NCI-H2081 (cell line): ENCODE results near the gene TLCD3B.
"Not testable (repeated sequence)": the region's sequence is repeated elsewhere in the genome, so short reads cannot be mapped to it uniquely, and the experiment has no call there.

Source experiments
- DNase-seq, 2 experiments: peaks; one replicate each; lab custom pipeline; 2025; lab: John Stamatoyannopoulos, UW

Gene TLCD3B

GRCh38 chr16:30060836-30061554, 29.9 kb upstream of the TLCD3B start:
- DNase-seq = no peak

DNA sequence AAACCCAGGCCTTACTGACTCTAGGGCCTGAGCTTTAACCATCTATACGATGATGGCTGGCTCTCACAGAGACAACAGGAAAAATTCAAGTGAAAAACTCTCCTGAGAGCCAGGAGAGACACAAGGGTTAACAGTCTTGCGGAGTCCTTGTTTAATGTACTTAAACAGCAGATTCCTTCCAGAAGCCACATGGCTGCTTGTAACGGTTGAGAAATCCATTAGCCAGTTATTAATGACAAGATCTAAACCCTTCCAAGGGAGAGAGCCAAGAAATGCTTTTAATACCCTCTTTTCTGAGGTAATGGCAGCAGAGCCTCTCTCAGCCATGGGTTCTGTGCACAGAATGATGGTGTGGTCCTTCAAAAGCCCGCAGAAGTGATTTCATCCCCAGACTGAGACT, 29.3 kb upstream of the TLCD3B start:
- no peak for DNase-seq

GRCh38 chr16:30054959-30055553, 24.0 kb upstream of the TLCD3B start:
- no peak for DNase-seq

- no peak for DNase-seq
Measured at GRCh38 chr16:30054451-30054850, 23.4 kb upstream of the TLCD3B start.

- peak in 1 of 2 experiments; percentile 12 for DNase-seq
Measured at GRCh38 chr16:30053376-30054015, 22.4 kb upstream of the TLCD3B start.

DNA sequence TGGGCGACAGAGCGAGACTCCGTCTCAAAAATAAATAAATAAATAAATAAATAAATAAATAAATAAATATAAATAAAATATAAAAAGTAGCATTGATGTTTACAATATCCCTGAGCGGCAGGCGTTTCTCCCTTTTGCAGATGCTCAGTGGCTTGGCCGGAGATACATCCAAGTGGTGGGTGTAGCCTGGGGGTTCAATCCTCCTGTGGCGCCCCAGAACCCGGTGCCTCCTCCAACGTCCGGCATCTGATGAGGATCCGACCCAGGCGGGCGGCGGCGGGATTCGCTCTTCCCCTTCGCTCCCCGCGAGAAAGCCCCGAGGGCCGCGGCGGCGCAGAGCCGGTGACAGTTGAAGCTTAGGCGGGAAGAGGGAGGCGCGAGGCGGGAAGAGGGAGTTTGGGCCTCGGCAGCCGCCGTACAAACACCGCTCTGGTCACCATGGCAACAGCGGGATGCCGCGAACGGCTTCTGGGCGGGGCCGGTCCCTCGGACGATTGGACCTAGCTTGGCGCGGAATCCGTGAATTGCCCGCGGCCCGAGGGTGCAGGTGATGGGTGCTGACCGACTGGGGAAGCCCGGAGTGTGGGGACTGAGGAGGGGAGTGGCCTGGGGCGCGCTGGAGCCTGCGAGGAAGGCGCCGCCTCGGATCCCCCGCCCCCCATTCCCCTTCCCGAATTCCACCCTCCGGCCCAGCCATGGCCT, 21.8 kb upstream of the TLCD3B start:
- peak; percentile 77 to 87 for DNase-seq

DNA sequence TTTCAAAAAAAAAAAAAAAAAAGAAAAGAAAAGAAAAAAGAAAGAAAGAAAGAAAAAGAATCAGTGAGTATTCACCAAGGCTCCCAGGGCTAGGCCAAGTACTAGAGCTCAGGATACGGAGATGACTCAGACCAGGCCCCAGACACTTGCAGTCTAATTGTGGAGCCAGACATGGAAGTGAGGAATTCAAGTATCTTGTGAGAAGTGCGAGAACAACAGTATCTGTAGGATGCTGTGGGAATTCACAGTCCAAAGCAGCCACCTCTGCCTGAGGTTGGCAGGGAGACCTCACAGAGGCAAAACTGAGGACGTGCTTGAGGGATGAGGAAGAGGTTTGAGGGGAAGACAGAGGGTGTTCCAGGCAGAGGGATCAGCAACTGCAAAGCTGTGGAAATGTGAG, 20.4 kb upstream of the TLCD3B start:
- DNase-seq = no peak

DNA sequence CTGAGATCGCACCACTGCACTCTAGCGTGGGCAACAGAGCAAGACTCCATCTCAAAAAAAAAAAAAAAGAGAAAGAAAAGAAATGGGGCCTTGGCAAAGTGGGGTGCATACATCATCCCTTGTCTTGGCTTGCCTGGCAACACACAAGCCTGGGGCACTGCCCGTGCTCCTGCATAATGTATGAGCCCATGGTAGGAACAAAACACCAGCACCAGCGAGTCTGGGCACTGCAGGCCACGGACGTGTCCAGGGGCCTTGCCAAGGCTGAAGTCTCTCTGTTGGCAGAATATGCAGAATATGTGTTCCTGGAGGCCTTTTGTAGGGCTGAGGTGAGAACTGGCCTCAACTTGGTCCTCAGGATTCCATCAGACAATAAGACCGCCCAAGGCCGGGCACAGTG, 18.8 kb upstream of the TLCD3B start:
- DNase-seq = no peak

GRCh38 chr16:30046588-30046987, 15.5 kb upstream of the TLCD3B start:
- DNase-seq = no peak

GRCh38 chr16:30046178-30046577, 15.1 kb upstream of the TLCD3B start:
- no peak for DNase-seq

- DNase-seq = peak in 1 of 2 experiments; percentile 14
Measured at GRCh38 chr16:30041841-30042240, 10.8 kb upstream of the TLCD3B start.

DNA sequence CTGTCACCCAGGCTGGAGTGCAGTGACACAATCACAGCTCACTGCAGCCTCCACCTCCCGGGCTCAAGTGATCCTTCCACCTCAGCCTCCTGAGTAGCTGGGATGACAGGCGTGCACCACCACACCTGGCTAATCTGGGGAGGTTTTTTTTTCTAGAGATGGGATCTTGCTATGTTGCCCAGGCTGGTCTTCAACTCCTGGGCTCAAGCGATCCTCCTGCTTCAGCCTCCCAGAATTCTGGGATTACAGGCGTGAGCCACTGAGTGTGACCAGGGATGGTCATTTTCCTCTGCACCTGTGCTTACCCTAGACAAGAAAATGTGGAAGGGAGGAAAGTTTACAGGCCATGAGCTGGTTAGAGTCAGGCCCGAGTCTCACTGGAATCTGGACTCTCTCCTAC, 9.6 kb upstream of the TLCD3B start:
- not testable (repeated sequence) for DNase-seq

GRCh38 chr16:30040221-30040620, 9.2 kb upstream of the TLCD3B start:
- DNase-seq = no peak

- DNase-seq = no peak
Measured at GRCh38 chr16:30033270-30033669, 2.2 kb upstream of the TLCD3B start.

DNA sequence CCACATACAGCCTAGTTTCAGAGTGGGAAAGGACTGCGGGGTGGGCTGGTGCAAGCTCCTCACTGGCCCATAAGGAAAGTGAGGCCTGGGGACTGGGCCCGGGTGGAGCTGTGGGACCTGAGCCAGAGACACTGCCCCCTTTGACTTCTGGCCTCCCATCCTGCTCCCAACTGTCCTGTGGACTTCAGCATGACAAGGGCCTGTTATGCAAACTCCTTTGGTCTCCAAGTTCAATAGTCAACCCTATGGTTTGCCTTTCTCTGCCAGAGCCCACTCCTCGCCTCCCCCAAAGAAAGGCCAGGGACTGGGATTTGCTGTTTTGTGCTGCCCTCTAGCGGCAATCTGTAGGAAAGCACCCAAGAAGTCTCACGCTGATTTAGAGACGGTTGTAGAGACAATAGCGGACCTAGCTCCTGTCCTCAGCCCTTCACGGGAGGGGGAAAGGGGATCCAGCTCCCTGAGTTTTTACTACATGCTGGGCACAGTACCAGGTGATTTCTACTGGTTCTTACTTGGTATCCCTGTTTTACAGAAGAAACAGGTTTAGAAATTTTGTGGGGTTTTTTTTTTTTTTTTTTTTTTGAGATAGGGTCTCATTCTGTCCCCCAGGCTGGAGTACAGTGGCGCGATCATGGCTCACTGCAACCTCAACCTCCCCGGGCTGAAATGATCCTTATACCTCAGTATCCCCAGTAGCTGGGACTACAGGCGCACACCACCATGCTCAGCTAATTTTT, 1.2 kb upstream of the TLCD3B start:
- DNase-seq = peak; percentile 75 to 78

- DNase-seq = no peak
Measured at GRCh38 chr16:30031477-30031918, 427 bp upstream of the TLCD3B start.

- no peak for DNase-seq
Measured at GRCh38 chr16:30030011-30030685, 923 bp downstream of the TLCD3B start.

DNA sequence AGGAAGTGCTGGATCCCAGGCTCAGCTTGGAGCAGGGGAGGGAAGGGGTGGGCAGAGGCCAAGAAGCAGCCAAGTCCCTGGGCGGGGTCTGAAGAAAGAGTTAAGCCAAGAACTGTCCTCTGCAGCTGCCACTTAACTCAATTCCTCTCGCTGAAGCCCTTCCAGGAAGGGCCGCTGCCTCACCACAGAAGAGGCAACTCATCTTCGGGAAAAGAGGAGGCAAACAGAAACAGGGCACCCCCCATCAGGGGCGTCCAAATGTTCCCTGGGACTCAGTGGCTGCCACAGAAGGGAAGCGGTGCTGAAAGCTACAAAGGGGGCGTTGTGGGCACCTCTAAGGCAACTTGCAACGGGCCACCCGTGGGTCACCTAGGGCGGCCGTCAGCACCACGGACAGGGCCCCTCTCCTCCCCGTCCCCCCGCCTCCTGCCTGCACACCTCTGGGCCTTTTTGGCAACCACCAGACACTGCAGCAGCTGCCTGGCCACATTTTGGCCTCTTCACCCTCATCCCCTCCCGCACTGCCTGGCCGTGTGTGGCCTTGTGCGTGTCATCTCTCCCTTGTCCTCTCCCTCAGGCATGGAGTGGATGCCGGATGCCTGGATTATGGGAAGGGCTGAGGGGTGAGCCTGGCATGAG, 2.5 kb downstream of the TLCD3B start:
- DNase-seq = no peak

DNA sequence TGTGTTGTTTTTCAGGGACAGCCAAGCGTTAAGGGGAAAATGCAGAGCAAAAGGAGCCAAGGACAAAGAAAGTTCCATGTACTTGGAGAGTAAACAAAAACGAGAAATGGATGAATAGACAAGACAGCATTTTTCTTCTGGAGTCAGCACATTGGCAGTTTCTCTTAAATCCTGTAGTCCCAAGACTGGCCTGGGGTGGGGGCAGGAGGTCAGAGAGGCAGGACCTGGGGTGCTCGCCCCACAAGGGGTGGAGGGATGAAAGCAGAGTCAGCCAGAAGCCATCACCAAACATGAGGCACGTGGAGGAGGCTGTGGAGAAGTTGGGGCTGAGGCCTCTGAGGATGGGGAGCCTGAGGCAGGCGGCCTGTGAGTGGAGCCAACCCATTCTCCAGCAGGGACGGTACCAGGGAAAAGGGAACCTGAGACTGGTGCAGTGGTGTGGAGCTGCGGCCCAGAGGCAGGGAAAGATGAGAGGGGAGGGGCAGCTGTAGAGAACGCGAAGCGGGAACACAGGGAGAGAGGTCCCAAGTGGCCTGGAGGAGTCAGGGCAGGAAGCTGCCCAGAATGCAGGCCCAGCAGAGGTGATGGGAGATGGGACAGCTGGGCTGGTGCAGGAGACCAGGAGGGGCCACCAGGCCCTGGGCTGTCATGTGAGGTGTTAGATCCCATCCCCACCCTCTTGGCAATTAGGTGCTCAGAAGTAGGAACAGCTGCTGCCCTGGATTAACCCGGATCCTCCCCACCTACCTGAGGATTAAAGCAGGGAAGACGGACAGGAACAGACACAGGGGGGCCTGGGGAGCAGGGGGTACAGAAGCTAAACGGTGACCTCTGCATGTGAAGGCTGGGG, 3.3 kb downstream of the TLCD3B start:
- no peak for DNase-seq

DNA sequence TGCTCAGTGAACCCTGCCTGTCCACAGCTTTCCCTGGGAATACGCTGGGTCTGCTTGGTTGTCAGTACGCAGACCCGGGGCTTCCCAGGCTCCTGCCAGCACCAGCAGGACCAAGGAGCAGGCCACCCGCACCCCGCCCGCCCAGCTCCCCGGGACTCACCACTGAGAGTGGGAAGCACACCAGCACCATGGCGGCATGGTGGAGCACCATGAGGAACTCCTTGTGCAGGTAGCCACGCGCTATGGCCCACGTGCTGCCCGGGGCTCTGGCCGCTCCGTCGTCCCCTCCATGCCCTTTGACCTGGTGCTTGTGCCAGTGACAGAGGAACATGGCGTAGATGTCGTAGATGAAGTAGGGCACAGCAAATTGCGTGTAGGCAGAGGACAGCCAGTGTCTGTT, 4.6 kb downstream of the TLCD3B start:
- DNase-seq = no peak
